GM18951 (cell line): Measurements from ENCODE around the gene GSC2.

Source experiments
- POLR2A ChIP-seq: IDR thresholded peaks from 4 replicates; pipeline ENCODE4 v1.6.1; 2011; ENCODE audit warnings: mild to moderate bottlenecking; ENCODE audit not compliant: insufficient read length, insufficient read depth; ENCODE audit errors: extremely low read depth
- in situ Hi-C: fragments of 300-500 bp; cut with MboI; formaldehyde crosslinking; loops from one replicate; pipeline ENCODE4 v1.12.0; 2022; ENCODE audit warnings: low sequenced_read_pairs, mixed read lengths, inconsistent platforms; ENCODE audit not compliant: unreplicated experiment

The GSC2 gene, protein sequence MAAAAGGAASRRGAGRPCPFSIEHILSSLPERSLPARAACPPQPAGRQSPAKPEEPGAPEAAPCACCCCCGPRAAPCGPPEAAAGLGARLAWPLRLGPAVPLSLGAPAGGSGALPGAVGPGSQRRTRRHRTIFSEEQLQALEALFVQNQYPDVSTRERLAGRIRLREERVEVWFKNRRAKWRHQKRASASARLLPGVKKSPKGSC

DNA sequence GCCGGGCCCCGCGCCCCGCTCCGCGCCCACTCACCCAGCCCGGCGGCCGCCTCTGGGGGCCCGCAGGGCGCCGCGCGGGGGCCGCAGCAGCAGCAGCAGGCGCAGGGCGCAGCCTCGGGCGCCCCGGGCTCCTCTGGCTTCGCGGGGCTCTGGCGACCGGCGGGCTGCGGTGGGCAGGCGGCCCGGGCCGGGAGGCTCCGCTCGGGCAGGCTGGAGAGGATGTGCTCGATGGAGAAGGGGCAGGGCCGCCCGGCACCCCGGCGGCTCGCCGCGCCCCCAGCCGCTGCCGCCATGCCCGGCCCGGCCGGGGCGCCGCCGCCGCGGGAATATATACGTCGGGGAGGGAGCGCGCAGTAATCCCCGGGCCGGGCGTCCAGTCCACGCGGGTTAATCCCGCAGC lies at the start of gene GSC2:
TSS of gene GSC2 (minus strand) at position 302 of the 400 bp plus-strand sequence. CDS start at position 293, 9 bp downstream.
- TF ChIP-seq POLR2A: no peak
- in situ Hi-C loops: no loop called here

DNA sequence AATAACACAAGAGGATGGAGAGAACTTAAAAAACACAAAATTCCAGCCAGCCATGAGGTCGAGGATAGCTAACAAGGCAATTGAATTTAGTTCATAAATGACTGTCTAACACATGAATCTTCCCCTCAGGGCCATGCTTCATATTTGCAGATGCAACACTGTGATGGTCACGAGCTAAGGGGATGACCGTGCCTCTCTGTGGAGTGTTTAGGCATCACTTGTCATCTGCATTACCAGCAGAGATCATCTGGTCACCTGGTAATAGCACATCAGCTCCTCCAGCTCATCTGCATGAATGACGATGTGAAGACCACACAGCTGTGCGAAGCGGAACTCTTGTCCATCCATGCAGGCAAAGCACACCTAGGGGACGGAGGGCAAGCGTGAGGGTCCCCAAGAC lies 49.4 kb upstream of the GSC2 start:
- no peak for TF ChIP-seq POLR2A
- in situ Hi-C loops: loop anchor here (25.0 kb wide), 1 partner anchor 438 kb away; no protein-coding TSS in a partner anchor

DNA sequence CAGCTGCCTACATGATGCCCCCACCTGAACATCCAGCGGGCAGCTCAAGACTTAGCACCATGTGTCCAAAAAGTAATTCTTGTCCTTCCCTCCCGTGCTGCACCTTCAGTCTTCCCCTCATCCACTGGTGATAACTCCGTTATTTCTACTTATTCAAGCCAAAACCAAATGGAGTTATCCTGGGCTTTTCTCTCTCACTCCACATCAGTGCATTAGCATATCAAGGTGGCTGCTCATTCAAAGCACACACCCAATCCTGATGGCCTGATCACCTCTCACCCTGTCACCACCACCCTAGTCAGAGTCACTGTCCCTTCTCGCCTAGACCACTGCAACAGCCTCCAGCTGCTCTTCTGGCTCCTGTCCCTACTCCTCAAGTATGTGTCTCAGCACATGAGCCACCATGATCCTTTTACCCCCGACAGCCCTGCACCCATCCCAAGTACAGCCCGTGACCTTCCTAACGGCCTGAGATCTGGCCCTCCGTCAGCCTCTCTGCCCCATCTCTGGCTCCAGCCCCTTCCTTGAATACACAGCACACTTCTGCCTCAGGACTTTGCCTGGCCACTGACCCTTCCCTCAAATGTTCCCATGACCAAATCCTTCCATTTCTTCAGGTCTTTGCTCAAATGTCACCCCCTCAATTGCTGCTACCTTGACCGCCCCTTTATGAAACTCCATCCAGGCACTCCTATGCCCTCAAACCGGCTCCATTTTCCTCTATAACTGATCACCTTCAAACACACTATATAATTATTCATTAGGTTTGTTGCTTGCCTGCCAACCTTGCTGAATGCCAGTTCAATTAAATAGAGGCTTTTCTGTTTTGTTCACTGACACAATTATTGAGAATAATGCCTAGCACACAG lies 48.1 kb upstream of the GSC2 start:
- TF ChIP-seq POLR2A: no peak
- in situ Hi-C loops: loop anchor here (25.0 kb wide), 1 partner anchor 439 kb away; no protein-coding TSS in a partner anchor

DNA sequence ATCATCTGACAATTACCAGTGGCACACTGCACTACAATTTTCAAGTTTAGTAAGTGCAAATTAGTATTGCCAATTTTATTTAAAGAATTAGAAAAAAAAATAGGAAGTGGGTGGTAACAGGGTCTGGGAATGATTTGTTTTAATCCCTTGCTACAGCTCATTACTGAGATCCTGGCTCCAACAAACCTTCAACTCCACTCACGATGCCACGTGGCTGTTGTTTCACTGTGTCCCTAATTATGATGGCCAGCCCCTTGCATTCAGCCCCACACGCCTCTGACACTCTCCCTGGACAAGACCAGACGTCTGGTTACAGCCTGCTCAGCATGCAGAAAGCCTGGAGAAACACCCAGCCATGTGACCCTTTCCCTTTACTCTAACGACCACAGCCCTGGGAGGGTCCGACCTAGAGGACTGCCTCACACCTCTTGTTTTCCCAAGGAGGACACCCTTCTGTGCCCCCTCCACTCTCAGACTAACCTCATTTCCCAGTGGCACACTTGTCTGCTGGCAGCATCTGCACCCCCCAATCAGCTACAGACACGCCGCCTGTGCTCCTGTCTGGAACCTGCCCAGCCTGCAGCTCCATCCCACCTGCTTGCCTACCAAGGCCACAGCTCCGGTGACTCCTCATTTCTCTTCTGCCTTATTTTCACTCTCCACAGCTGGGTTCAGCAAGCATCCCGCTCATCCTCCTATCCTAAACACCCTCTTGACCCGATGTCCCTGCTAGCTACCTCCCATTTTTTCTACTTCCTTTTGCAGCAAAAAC lies 46.9 kb upstream of the GSC2 start:
- TF ChIP-seq POLR2A: no peak
- in situ Hi-C loops: loop anchor here (25.0 kb wide), 1 partner anchor 440 kb away; no protein-coding TSS in a partner anchor

DNA sequence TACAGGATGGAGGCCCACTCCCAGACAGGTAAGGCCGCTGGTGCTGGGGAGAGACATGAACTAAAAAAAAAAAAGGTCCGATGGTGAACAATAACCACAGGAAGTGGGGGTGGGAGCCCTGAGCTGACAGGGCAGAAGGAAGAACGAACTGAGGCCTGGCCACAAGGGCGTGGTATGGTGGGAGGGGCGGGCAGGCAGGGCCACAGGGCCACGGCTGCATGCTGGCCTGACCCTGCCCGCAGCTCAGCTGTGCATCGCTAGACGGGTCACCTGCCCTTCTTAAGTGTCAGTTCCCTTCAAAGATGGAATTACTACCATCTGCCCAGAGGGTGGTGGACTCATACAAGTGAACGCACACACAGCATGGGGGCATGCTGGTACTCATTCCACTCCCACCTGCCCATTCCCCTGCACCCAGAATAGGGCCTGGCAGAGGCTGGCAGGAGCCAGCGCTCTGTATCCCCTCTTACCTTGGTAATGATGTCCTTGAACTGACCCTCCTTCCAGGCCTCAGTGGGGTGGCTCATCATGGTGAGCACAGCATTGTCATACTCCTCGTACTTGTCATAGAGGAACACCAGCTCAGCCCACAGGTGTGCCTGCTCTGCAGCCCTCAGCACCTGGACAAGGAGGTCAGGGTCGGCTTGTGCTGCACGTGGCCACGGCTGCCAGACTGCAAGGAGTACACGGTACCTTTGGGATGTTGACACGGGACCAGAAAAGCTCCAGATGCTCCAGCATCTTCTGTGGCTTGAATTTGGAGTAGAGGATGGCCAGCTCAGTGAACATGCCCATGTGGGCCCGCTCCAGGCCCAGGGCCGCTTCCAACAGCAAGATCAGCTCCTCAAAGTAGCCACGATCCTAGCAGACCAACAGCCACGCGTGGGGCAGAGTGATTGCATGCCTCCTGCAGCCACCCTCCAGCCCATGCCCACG lies 46.0 kb upstream of the GSC2 start:
- TF ChIP-seq POLR2A: no peak
- in situ Hi-C loops: loop anchor here (25.0 kb wide), 1 partner anchor 441 kb away; no protein-coding TSS in a partner anchor

DNA sequence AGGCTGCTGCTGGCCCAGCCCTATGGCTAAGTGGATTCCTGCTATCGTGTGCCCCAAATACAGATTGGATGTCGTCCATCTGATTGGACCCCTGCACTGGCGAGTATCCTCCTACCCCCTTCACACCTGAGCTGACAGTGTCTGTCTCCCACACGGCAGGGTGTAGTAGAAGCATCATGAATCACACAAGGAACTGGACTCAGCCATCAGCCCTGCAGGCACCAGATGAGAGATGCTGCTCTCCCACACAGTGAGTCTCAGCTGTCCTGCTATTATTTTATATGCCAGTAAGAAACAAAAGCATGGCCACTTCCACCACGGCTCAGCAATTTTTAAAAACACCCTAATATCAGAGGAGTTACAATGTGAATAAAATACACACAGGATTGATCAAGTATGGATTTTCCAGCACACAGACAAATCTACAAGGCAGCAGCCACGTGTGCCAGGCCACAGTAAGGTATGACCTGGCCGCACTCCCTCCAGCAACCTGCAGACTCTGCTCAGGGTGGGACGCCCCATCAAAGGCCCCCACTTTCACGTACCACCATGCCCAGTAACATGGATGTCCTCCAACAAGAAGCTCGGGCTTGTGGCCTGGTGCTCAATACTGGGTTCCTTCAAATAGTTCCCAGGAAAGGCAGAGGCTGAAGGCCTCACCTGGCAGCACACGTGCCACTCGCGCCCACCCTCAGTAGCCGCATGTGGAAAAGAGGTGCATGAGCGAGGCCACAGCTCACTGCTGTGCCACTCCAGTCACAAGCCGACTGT lies 44.9 kb upstream of the GSC2 start:
- in situ Hi-C loops: loop anchor here (25.0 kb wide), 1 partner anchor 442 kb away; no protein-coding TSS in a partner anchor
- TF ChIP-seq POLR2A: no peak

DNA sequence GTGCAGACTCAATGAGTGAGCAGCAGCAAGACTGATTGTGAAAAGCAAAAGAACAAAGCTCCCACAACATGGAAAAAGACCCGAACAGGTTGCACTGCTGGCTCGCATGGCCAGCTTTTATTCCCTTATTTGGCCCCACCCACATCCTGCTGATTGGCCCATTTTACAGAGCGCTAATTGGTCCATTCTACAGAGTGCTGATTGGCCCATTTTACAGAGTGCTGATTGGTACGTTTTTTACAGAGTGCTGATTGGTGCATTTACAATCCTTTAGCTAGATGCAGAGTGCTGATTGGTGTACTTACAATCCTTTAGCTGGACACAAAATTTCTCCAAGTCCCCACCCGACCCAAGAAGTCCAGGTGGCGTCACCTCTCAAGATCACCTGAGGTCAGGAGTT lies 43.8 kb upstream of the GSC2 start:
- in situ Hi-C loops: loop anchor here (25.0 kb wide), 1 partner anchor 443 kb away; no protein-coding TSS in a partner anchor
- TF ChIP-seq POLR2A: no peak

DNA sequence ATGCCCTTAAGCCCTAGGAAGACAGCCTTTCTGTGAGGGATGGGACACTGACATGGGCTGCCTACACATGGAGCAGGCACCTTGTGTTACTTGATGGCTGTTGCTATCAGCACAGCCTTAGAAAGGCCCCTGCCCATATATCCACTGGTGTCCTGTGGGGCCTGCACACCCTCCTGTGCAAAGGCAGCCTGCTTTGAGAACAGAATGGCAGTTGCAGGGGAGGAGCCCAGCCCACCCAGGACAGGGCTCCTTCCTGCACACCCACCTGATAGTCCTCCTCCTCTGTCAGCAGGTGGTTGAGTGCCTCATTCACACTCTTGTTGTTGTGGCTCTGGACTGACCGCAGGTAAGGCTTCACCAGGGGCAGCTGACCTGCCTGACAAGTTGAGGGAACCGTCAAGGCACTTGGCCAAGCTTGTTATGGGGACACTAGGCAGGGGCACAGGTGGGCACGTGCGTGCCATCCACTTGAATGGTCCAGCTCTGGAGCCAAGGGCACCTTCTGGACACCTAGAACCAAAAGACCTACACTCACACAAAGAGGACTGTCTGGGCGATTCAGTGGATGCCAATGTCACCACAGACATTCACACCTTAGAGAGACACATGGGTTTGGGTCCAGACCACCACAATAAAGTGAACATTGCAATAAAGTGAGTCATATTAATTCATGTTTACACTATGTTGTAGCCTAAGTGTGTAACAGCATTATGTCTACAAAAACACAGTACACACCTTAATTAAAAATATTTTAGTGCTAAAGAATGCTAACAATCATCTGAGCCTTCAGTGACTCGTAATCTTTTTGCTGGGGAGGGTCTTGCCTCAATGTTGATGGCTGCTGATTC lies 37.8 kb upstream of the GSC2 start:
- in situ Hi-C loops: loop anchor here (25.0 kb wide), 1 partner anchor 449 kb away; no protein-coding TSS in a partner anchor

DNA sequence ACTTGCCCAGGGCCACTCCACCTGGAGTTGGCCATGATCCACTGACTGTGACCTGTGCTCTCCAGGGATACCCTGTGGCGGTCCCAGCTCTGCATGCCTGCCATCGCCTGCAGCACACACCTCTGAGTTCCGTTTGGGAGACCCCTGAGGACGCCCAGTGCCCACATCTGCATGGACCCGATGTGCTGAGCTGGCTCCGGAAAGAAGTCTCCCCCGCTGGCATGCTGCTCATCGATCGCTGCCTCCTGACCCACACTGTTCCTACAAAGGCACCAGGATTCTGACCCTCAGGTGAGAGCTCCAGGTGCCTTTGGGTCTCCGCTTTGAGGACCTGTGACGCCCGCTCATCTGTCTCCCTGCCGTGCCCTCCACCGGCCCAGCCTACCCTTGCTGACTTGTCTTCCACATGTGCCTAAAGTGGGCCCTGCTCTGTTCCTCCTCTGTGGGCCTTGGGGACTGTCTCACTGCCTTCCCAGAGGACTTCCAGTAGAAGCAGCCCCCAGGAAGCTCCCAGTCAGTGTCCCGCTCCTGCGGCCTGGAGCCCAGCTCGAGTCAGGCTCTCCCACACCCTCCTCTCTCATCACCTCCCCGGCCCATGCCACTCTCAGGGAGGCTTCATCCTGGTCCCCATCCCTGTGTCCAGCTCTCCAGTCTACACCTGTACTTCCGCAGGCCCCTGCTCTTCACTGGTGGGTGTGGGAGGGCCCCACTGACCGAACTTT lies 34.3 kb upstream of the GSC2 start:
- in situ Hi-C loops: loop anchor here (25.0 kb wide), 1 partner anchor 453 kb away; no protein-coding TSS in a partner anchor
- no peak for TF ChIP-seq POLR2A

More for the DNA sequence above, 37.8 kb upstream of the GSC2 start:
- no peak for TF ChIP-seq POLR2A

DNA sequence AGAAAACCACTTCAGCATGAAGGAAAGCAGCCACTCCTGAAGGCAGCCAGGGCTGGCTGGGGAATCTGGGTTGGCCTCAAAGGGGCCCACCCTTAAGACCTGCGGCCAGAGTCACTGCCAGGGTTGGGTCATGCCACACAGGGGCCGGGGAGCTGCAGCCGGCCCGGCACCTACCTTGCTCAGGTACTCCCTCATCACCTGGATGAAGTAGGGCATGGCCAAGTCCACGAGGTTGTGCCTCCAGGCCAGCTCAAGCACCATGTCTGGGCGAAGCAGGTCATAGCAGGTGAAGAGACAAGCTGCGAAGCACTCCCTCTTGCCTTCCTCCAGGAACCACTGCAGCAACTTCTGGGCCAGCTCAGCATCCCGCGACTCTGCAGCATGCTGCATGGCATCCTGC lies 33.1 kb upstream of the GSC2 start:
- no peak for TF ChIP-seq POLR2A
- in situ Hi-C loops: loop anchor here (25.0 kb wide), 1 partner anchor 454 kb away; no protein-coding TSS in a partner anchor
